COLO829 (cell line): ENCODE results near the gene CEP95.
"Not testable (repeated sequence)": the region's sequence is repeated elsewhere in the genome, so short reads cannot be mapped to it uniquely, and the experiment has no call there.

Source experiments
- DNase-seq: peaks from one replicate; pipeline ENCODE4 v3.0.0; 2012; ENCODE audit warnings: low spot score

Gene CEP95

DNA sequence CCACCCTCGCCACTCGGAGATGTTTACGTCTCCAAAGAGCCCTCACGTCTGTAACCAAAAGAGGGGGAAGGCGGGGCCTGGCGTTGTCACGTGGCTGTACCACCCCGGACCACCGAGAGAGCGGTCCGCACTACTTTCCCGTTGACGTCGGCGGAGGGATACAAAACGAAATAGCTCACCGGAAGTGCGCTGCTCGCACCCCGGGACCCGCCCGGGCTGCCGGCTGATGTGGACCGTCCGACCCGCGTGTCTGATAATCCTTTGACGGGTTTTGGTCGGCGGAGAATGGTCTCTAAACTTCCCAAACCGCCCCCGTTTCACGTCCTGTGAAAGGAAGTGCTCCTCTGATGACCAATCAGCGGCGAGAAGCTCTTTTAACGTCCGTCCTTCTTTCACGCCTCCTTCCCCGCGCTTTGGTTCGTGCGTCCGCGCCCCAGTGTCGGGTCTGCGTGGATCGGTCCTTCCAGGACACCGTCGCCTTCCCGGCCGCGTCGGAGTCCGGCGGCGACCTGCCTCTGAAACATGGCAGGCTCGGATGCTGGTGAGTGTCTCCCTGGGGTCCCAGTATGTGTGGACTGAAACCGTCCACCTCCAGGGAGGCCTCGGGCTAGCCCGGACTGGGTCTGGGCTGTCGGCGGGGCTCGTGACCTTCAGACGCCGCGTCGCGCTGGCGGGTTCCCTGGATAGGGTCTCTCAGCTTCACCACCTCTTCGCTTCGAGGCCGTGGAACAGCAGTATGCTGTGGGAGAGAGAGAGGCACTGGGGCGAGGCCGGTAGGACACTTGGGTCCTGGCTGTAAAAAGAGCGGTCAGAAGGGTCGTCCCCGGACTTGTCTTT is at the start of gene CEP95:
CEP95 (plus strand) TSS at position 402 of the 837 bp plus-strand sequence; CDS start at position 523, 121 bp downstream.
- DNase-seq, result peak; percentile 96

DNA sequence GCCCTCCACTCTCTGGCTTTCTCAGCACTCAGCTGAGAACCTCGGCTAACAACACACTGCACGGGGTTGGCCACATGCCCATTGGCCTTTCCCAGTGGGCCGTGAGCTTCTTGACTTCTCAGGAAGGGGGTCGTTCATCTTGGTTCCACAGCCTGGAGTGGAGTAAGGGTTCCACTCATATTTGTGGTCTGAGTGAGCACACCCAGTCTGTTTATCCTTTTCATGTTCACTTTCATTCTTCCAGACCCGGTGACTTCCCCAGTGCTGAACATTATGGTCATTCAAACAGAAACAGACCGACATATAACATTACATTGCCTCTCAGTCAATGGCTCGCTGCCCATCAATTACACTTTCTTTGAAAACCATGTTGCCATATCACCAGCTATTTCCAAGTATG is 49.6 kb upstream of the CEP95 start:
- no peak for DNase-seq

DNA sequence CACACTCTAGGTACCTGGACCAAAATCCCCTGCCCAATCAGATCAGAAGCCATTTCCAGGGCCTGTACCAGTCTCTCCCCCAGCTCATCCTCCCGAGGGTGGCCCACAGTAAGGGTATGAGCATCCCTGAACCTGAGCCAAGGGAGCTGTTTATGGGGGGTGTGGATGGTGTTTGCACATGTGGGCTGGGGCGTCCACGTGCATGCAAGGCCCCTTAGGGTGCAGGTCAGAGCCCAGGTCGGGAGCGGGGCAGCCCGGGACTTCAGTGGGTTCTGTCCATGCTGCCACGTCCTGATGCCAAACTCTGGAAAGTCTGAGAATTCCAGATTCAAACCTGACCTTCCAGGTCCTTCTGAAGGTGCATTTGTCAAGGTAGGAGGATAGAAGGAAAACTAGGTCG is 48.0 kb upstream of the CEP95 start:
- no peak for DNase-seq

- DNase-seq, result no peak
Measured at GRCh38 chr17:64459284-64459747, 47.5 kb upstream of the CEP95 start.

DNA sequence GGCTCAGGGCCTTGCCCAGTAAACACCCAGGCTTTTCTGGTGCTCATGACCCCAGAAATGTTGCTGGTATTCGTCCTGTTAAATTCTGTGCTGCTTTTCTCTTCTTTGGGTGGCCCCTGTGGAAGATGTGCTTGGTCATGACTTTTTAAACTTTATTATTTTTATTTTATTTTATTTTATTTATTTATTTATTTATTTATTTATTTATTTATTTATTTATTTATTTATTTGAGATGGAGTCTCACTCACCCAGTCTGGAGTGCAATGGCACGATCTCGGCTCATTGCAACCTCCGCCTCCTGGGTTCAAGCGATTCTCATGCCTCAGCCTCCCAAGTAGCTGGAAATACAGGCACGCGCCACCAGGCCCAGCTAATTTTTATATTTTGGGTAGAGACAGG is 47.0 kb upstream of the CEP95 start:
- DNase-seq, result not testable (repeated sequence)

- no peak for DNase-seq
Measured at GRCh38 chr17:64460955-64461354, 45.8 kb upstream of the CEP95 start.

GRCh38 chr17:64461788-64462187 is 45.0 kb upstream of the CEP95 start:
- DNase-seq, result peak; percentile 20

DNA sequence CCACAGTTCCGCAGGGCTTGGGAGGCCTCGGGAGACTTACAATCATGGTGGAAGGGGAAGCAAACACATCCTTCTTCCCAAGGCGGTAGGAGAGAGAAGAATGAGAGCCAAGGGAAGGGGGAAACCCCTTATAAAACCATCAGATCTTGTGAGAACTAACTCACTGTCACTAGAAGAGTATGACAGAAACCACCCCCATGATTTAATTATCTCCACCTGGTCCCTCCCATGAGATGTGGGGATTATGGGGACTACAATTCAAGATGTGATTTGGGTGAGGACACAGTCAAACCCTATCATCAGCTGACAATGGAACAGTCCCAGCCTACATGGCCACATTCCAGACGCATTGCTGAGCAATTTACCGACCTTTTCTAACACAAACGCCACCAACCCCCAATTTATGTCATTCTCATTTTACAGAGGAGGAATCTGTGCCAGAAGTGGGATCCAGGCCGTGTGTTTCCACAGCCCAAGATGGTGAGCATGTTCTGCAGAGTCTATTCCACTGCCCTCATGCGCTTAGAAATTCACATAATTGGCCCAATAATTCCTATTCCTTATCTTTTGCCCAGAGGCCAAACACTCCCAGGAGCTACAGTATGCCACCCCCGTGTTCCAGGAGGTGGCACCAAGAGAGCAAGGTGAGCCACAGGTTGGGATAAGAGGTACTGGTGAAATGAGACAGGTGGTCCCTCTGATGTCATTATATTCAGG is 40.6 kb upstream of the CEP95 start:
- DNase-seq, result no peak

DNA sequence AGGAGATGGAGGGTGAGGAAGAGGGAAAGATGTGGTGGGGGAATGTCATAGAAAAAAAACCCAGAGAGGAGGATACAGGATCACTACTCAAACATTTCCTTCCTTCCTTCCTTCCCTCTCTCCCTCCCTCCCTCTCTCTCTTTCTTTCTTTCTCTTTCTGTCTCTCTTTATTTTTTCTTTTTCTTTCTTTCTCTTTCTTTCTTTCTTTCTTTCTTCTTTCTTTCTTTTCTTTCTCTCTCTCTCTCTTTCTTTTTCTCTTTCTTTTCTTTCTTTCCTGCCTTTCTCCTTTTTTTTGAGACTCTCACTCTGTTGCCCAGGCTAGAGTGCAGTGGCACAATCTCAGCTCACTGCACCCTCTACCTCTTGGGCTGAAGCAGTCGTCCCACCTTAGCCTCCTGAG is 39.9 kb upstream of the CEP95 start:
- not testable (repeated sequence) for DNase-seq

GRCh38 chr17:64470625-64471024 is 36.2 kb upstream of the CEP95 start:
- DNase-seq, result no peak

DNA sequence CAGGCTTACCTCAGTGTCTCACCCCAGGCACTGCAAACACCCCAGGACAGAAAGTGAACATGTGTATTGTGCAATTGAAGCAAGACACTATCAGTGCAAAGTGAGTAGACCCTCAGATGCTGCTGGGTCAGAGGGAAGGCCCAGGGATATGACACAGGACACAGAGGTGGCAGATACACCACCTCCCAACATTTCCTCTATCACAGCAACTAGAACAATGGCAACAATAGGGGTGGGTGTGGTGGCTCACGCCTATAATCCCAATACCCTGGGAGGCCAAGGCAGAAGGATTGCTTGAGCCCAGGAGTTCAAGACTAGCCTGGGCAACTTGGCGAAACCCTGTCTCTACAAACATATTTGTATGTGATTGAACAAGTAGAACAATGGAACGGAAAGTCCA is 35.3 kb upstream of the CEP95 start:
- no peak for DNase-seq

DNA sequence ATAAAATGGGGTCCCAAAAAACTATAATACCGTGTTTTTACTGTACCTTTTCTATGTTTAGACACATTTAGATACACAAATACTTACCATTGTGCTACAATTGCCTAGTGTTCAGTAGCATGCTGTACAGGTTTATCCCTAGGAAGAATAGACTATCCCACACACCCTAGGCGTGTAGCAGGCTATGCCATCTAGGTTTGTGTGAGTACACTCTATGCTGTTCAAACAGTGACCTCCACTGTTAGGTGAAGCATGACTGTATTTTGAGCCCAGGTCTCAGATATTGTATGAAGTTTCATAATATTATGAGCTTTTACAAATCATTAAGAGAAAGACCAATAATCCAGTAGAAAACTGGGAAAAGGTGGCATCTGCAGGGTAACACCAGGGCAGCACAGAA is 34.2 kb upstream of the CEP95 start:
- DNase-seq, result no peak

GRCh38 chr17:64477849-64478248 is 28.9 kb upstream of the CEP95 start:
- DNase-seq, result no peak

DNA sequence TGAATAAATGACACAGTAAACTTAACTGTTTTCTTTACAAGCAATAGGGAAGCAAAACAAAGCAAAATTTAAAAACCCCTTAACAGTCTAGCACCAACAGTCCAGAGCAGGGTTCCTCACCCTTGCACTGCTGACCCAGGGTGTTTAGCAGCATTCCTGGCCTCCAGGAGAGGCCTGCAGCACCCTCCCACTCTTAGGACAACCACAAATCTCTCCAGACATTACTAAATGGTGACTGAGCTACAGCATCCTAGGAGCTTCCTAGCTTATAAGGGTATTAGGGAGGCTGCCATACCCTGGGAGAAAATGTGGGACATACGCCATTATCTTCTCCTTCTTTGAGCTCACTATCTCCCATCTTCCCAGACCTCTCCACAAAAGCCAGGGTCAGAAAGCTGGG is 25.8 kb upstream of the CEP95 start:
- DNase-seq, result no peak

GRCh38 chr17:64484380-64484779 is 22.4 kb upstream of the CEP95 start:
- DNase-seq, result no peak

GRCh38 chr17:64488301-64488700 is 18.5 kb upstream of the CEP95 start:
- no peak for DNase-seq

- DNase-seq, result no peak
Measured at GRCh38 chr17:64491034-64491860, 15.5 kb upstream of the CEP95 start.

- DNase-seq, result no peak
Measured at GRCh38 chr17:64491994-64492393, 14.8 kb upstream of the CEP95 start.

DNA sequence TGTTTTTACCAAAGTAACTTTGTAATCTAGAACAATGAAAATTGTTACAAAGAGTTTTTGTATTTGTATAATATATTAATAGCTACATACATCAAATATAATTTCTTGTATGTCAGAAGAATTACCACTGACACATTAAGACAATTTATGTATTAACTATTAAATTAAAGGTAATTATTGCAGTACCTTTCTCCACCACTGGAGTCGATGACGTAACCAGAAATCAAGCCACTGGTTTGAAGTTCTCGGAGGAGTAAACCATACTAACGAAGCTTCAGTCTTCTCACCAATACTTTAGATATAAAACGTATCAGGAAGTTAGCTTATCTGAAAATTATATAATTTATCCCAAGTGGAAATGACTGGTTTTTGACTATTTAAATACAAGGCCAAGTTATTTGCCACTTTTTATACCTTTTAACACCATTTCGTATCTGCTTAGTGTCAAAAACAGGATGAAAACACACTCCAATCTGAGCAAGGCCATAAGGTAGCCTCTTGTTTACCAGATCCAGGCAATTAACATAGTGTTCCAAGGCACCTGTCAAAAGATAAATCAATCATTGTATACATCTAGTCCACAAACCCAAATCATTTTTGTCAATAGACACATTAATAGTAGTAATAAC is 14.2 kb upstream of the CEP95 start:
- no peak for DNase-seq

DNA sequence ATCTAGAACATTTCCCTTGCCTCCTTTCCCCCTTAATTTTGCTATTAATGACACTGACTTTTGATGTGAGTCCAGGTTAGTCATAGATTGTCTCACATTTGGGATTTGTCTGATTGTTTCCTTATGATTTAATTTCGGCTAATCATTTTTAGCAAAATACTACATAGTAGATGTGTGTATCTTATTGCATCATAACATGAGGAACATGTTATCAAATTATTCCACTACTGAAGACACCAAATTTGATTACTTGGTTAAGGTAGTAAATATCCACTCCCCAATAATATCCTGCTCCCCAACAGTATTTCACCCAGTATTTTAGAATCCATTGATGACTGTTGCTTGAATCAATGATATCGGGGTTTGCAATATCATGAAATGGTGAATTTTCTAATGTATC is 12.7 kb upstream of the CEP95 start:
- no peak for DNase-seq

DNA sequence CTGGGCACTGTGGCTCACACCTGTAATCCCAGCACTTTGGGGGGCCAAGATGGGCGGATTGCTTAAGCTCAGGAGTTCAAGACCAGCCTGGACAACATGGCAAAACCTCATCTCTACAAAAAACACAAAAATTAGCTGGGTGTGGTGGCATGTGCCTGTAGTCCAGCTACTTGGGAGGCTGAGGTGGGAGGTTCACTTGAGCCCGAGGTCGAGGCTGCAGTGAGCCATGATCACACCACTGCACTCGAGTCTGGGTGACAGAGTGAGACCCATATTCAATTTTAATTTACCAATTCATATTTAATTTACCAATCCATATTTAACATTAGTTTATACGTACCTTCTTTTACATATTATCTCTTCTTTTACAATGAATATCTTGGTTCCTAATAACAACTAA is 11.5 kb upstream of the CEP95 start:
- not testable (repeated sequence) for DNase-seq

DNA sequence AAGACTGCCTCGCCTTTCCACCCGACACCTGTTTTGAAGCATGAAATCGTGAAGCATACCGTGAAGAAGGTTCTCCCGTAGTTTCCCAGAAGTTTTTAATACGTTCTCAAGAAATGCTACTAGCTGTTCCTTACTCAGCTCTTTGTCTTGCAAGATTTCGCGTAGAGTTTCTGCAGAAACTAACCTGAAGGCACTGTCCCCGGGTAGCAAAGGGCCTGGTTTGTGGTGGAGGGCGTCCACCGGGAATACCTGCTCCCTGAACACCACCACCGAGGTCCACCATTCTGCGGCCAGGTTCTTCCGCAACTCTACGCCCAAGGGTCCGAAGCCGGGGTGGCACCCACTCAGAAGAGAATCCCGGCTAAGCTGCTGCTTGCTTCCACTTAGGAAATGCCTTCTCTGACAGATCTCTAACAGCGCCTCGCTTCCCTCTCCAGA is 10.4 kb upstream of the CEP95 start:
- no peak for DNase-seq
